ENCODE results near the gene VEZT.

Gene VEZT

DNA sequence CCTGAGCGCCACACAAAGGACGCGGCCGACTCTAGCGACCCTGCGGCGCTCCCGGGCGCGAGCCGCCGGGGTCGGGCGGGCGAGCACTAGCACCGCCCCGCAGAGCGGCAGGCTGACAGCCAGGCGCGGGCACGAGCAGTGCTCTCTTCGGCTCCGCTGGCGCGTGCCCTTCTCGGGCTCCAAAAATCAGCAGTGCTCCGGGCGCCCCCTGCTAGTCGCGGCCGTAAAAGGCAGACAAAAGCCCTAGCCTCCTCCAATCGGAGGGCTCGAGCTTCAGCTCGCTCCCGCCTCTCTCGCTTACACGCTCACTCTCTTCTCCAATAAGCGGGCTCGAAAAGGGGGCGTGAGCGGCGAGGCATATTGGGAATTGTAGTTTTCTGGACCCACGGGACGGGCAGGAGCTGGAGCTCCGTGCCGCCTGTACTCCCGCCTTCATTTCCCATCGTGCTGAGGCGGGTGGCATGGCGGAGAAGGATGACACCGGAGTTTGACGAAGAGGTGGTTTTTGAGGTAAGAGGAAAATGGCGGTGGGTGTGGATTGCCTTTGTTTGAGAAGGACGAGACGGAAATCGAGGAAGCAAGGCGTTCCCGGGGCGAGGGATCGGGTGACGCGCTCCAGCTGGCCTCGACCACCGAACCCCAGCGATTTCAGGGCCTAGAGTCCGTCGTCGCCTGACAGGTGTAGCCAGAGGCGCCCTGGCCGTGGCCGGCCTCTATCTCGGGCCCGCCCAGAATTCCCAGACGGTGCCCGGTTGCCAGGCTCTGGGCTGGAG is at the start of gene VEZT, which contains the start of gene FGD6:
Gene VEZT (plus strand): TSS at position 431 of the 773 bp plus-strand sequence. CDS start 44 bp downstream, at position 475.
Gene FGD6 (minus strand): TSS at position 91 of the 773 bp plus-strand sequence. CDS start 227 bp downstream, outside the sequence.
- Histone ChIP-seq H3K36me3 (ENCODE audit: control insufficient read depth, insufficient read depth, low read length) (0 out of 2 replicates have a peak, but pooled peaks cover 2% of the 10 kb centered on the region), H3K4me3 (ENCODE audit: low read depth, low read length) (peak within 1 kb of the TSS; percentile 99), H3K27ac (ENCODE audit: low read depth, low read length) (peak within 1 kb of the TSS; percentile 99), H3K9ac (ENCODE audit: low read depth, low read length) (peak within 1 kb of the TSS; percentile 98), H3K9me3 (ENCODE audit: control insufficient read depth, insufficient read depth, low read length) (no peaks in the 10 kb centered on the region), H3K4me1 (ENCODE audit: control insufficient read depth, insufficient read depth, low read length) (peaks cover 32% of the 10 kb centered on the region), H3K27me3 (ENCODE audit: control insufficient read depth, insufficient read depth, low read length) (no peaks in the 10 kb centered on the region)

DNA sequence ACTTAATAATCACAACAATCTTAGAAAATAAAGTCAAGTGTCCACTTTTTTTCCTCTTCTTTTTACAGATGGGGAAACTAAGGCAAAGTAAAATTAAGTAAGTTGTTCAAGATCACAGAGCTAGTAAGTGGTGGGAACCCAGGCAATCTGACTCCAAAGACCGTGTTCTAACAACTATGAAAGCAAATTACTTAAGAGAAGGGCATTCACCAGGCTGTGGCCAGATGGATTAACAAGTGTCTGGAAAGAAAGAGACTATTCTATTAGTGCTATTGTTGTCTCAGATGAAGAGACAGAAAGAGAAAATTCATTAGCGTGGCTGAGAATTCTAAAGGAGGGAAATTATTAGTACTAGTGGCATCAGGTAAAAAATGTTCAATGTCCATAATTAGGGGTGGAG is 48.9 kb upstream of the VEZT start:
- Histone ChIP-seq H3K36me3 (ENCODE audit: control insufficient read depth, insufficient read depth, low read length) (peaks cover 28% of the 10 kb centered on the region), H3K4me1 (ENCODE audit: control insufficient read depth, insufficient read depth, low read length) (peaks cover 3% of the 10 kb centered on the region), H3K27ac (ENCODE audit: low read depth, low read length) (no peak overlapping the region), H3K9ac (ENCODE audit: low read depth, low read length) (no peak overlapping the region), H3K9me3 (ENCODE audit: control insufficient read depth, insufficient read depth, low read length) (no peaks in the 10 kb centered on the region), H3K27me3 (ENCODE audit: control insufficient read depth, insufficient read depth, low read length) (no peaks in the 10 kb centered on the region), H3K4me3 (ENCODE audit: low read depth, low read length) (no peak overlapping the region)

GRCh38 chr12:95169368-95169767 is 48.2 kb upstream of the VEZT start:
- no peaks in the 10 kb centered on the region for H3K27me3 ChIP-seq (ENCODE audit: control insufficient read depth, insufficient read depth, low read length)
- H3K9me3 ChIP-seq (ENCODE audit: control insufficient read depth, insufficient read depth, low read length) = no peaks in the 10 kb centered on the region
- no peak overlapping the region for H3K27ac ChIP-seq (ENCODE audit: low read depth, low read length)
- no peak overlapping the region for H3K9ac ChIP-seq (ENCODE audit: low read depth, low read length)
- peaks cover 28% of the 10 kb centered on the region for H3K36me3 ChIP-seq (ENCODE audit: control insufficient read depth, insufficient read depth, low read length)
- no peaks in the 10 kb centered on the region for H3K4me1 ChIP-seq (ENCODE audit: control insufficient read depth, insufficient read depth, low read length)
- H3K4me3 ChIP-seq (ENCODE audit: low read depth, low read length) = no peak overlapping the region

GRCh38 chr12:95173392-95174251 is 44.0 kb upstream of the VEZT start:
- H3K27me3 ChIP-seq (ENCODE audit: control insufficient read depth, insufficient read depth, low read length) = no peaks in the 10 kb centered on the region
- H3K27ac ChIP-seq (ENCODE audit: low read depth, low read length) = no peak overlapping the region
- H3K36me3 ChIP-seq (ENCODE audit: control insufficient read depth, insufficient read depth, low read length) = peaks cover 22% of the 10 kb centered on the region
- peaks cover 4% of the 10 kb centered on the region; the same call in 1 of the 2 replicates for H3K4me1 ChIP-seq (ENCODE audit: control insufficient read depth, insufficient read depth, low read length)
- H3K9ac ChIP-seq (ENCODE audit: low read depth, low read length) = no peak overlapping the region
- H3K4me3 ChIP-seq (ENCODE audit: low read depth, low read length) = no peak overlapping the region
- H3K9me3 ChIP-seq (ENCODE audit: control insufficient read depth, insufficient read depth, low read length) = no peaks in the 10 kb centered on the region

GRCh38 chr12:95177201-95177768 is 40.3 kb upstream of the VEZT start:
- Histone ChIP-seq H3K4me3 (ENCODE audit: low read depth, low read length) (no peak overlapping the region), H3K4me1 (ENCODE audit: control insufficient read depth, insufficient read depth, low read length) (peaks cover 4% of the 10 kb centered on the region; the same call in 1 of the 2 replicates)

DNA sequence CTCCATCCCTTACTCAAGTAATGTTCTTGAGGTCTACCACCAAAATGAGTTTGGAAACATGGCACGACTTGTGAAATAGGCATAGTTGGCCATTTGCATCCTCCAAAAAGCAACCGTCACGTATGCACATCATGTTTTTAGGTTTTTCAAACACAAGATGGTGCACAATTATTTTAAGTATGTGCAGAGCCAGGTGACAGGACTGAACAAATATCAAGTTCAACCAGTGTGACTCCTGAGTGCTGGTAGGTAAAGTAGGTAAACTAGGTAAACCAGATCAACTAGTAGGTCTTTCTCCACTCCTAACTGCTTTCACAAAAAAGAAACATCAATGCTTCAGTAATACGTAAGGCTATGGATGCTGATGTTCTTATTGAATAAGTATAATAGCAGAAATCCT is 39.5 kb upstream of the VEZT start:
- Histone ChIP-seq H3K36me3 (ENCODE audit: control insufficient read depth, insufficient read depth, low read length) (no peaks in the 10 kb centered on the region), H3K4me1 (ENCODE audit: control insufficient read depth, insufficient read depth, low read length) (peaks cover 4% of the 10 kb centered on the region; the same call in 1 of the 2 replicates), H3K27me3 (ENCODE audit: control insufficient read depth, insufficient read depth, low read length) (no peaks in the 10 kb centered on the region), H3K9me3 (ENCODE audit: control insufficient read depth, insufficient read depth, low read length) (no peaks in the 10 kb centered on the region), H3K9ac (ENCODE audit: low read depth, low read length) (no peak overlapping the region), H3K27ac (ENCODE audit: low read depth, low read length) (no peak overlapping the region), H3K4me3 (ENCODE audit: low read depth, low read length) (no peak overlapping the region)

More at GRCh38 chr12:95177201-95177768, 40.3 kb upstream of the VEZT start:
- H3K9ac ChIP-seq (ENCODE audit: low read depth, low read length) = no peak overlapping the region
- peaks cover 4% of the 10 kb centered on the region for H3K36me3 ChIP-seq (ENCODE audit: control insufficient read depth, insufficient read depth, low read length)
- no peaks in the 10 kb centered on the region for H3K9me3 ChIP-seq (ENCODE audit: control insufficient read depth, insufficient read depth, low read length)
- H3K27me3 ChIP-seq (ENCODE audit: control insufficient read depth, insufficient read depth, low read length) = no peaks in the 10 kb centered on the region
- H3K27ac ChIP-seq (ENCODE audit: low read depth, low read length) = no peak overlapping the region

GRCh38 chr12:95179011-95179410 is 38.6 kb upstream of the VEZT start:
- Histone ChIP-seq H3K4me1 (ENCODE audit: control insufficient read depth, insufficient read depth, low read length) (peaks cover 4% of the 10 kb centered on the region; the same call in 1 of the 2 replicates), H3K36me3 (ENCODE audit: control insufficient read depth, insufficient read depth, low read length) (no peaks in the 10 kb centered on the region), H3K27ac (ENCODE audit: low read depth, low read length) (no peak overlapping the region), H3K9me3 (ENCODE audit: control insufficient read depth, insufficient read depth, low read length) (no peaks in the 10 kb centered on the region), H3K9ac (ENCODE audit: low read depth, low read length) (no peak overlapping the region), H3K27me3 (ENCODE audit: control insufficient read depth, insufficient read depth, low read length) (no peaks in the 10 kb centered on the region), H3K4me3 (ENCODE audit: low read depth, low read length) (no peak overlapping the region)

- Histone ChIP-seq H3K27me3 (ENCODE audit: control insufficient read depth, insufficient read depth, low read length) (no peaks in the 10 kb centered on the region), H3K36me3 (ENCODE audit: control insufficient read depth, insufficient read depth, low read length) (0 out of 2 replicates have a peak, but pooled peaks cover 3% of the 10 kb centered on the region), H3K4me1 (ENCODE audit: control insufficient read depth, insufficient read depth, low read length) (no peaks in the 10 kb centered on the region), H3K4me3 (ENCODE audit: low read depth, low read length) (no peak overlapping the region), H3K27ac (ENCODE audit: low read depth, low read length) (no peak overlapping the region), H3K9ac (ENCODE audit: low read depth, low read length) (no peak overlapping the region), H3K9me3 (ENCODE audit: control insufficient read depth, insufficient read depth, low read length) (no peaks in the 10 kb centered on the region)
These were observed 36.5 kb upstream of the VEZT start for GRCh38 chr12:95181103-95181502.

GRCh38 chr12:95182868-95183415 is 34.7 kb upstream of the VEZT start:
- no peak overlapping the region for H3K4me3 ChIP-seq (ENCODE audit: low read depth, low read length)
- H3K9ac ChIP-seq (ENCODE audit: low read depth, low read length) = peak overlapping the region; percentile 9; the same call in 1 of the 2 replicates
- H3K36me3 ChIP-seq (ENCODE audit: control insufficient read depth, insufficient read depth, low read length) = 0 out of 2 replicates have a peak, but pooled peaks cover 3% of the 10 kb centered on the region
- H3K9me3 ChIP-seq (ENCODE audit: control insufficient read depth, insufficient read depth, low read length) = no peaks in the 10 kb centered on the region
- no peak overlapping the region for H3K27ac ChIP-seq (ENCODE audit: low read depth, low read length)
- peaks cover 4% of the 10 kb centered on the region for H3K4me1 ChIP-seq (ENCODE audit: control insufficient read depth, insufficient read depth, low read length)
- H3K27me3 ChIP-seq (ENCODE audit: control insufficient read depth, insufficient read depth, low read length) = no peaks in the 10 kb centered on the region

DNA sequence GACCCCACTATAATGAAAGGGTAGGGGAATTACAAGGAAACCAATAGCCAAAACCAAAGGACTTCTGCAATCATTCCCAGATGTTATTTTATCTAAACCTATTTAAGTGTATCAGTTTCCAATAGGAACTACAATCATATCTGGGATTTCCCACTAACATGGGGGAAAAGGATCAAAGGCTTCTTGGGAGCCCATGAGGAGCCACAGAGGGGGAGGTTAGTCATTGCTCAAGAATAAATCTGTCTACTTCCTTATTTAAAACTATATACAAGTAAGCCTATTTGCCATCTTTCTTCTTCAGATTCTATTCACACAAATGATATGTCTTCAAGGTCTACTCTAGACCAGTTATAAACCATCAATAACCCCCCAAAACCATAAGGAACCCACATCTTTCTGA is 33.5 kb upstream of the VEZT start:
- no peak overlapping the region for H3K4me3 ChIP-seq (ENCODE audit: low read depth, low read length)
- H3K4me1 ChIP-seq (ENCODE audit: control insufficient read depth, insufficient read depth, low read length) = peaks cover 16% of the 10 kb centered on the region
- H3K9ac ChIP-seq (ENCODE audit: low read depth, low read length) = no peak overlapping the region
- 0 out of 2 replicates have a peak, but pooled peaks cover 3% of the 10 kb centered on the region for H3K36me3 ChIP-seq (ENCODE audit: control insufficient read depth, insufficient read depth, low read length)
- no peaks in the 10 kb centered on the region for H3K9me3 ChIP-seq (ENCODE audit: control insufficient read depth, insufficient read depth, low read length)
- no peak overlapping the region for H3K27ac ChIP-seq (ENCODE audit: low read depth, low read length)
- no peaks in the 10 kb centered on the region for H3K27me3 ChIP-seq (ENCODE audit: control insufficient read depth, insufficient read depth, low read length)

Data from HUES48 (cell line).